ENCODE results near the gene PCBP3. TPM values are rescaled to one million over a fixed set of nuclear protein-coding genes. Genes with fewer than 3 reads are reported as not detected.

PCBP3 gene
- total and polyA plus RNA-seq, 4 donors: 0.36 to 1.6 (median 0.42) TPM

- no peak overlapping the region for H3K9ac ChIP-seq (ENCODE audit: low read depth in 1 of 2, low read length in 2 of 2)
- H3K4me3 ChIP-seq (ENCODE audit: low read depth in 1 of 3, low read length in 3 of 3): no peak overlapping the region
- TF ChIP-seq, protein P1, sequence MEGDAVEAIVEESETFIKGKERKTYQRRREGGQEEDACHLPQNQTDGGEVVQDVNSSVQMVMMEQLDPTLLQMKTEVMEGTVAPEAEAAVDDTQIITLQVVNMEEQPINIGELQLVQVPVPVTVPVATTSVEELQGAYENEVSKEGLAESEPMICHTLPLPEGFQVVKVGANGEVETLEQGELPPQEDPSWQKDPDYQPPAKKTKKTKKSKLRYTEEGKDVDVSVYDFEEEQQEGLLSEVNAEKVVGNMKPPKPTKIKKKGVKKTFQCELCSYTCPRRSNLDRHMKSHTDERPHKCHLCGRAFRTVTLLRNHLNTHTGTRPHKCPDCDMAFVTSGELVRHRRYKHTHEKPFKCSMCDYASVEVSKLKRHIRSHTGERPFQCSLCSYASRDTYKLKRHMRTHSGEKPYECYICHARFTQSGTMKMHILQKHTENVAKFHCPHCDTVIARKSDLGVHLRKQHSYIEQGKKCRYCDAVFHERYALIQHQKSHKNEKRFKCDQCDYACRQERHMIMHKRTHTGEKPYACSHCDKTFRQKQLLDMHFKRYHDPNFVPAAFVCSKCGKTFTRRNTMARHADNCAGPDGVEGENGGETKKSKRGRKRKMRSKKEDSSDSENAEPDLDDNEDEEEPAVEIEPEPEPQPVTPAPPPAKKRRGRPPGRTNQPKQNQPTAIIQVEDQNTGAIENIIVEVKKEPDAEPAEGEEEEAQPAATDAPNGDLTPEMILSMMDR (IDR thresholded peaks at IDR 0.05; ENCODE audit: low read depth, low read length, missing input control): no peak
- TF ChIP-seq SP1 (IDR thresholded peaks at IDR 0.05) (no peak), FOXA2 (IDR thresholded peaks at IDR 0.05) (no peak), HNF4A (conservative IDR thresholded peaks at IDR 0.05) (no peak), TAF1 (conservative IDR thresholded peaks at IDR 0.05) (no peak), RAD21 (IDR thresholded peaks at IDR 0.05) (no peak), HNF4G (IDR thresholded peaks at IDR 0.05) (no peak), RXRA (IDR thresholded peaks at IDR 0.05) (no peak), ZBTB33 (IDR thresholded peaks at IDR 0.05) (no peak), NR2F2 (IDR thresholded peaks at IDR 0.05) (no peak), ATF3 (IDR thresholded peaks at IDR 0.05) (no peak), FOXA1 (IDR thresholded peaks at IDR 0.05) (no peak), GABPA (IDR thresholded peaks at IDR 0.05 in 1 of 2, conservative IDR thresholded peaks at IDR 0.05 in 1 of 2) (no peak), YY1 (IDR thresholded peaks at IDR 0.05) (no peak), EGR1 (IDR thresholded peaks at IDR 0.05; ENCODE audit: low read depth in 2 of 2) (no peak), JUND (IDR thresholded peaks at IDR 0.05) (no peak)
- TF ChIP-seq, protein P2, sequence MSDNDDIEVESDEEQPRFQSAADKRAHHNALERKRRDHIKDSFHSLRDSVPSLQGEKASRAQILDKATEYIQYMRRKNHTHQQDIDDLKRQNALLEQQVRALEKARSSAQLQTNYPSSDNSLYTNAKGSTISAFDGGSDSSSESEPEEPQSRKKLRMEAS (IDR thresholded peaks at IDR 0.05): no peak
- TF ChIP-seq, protein P3, sequence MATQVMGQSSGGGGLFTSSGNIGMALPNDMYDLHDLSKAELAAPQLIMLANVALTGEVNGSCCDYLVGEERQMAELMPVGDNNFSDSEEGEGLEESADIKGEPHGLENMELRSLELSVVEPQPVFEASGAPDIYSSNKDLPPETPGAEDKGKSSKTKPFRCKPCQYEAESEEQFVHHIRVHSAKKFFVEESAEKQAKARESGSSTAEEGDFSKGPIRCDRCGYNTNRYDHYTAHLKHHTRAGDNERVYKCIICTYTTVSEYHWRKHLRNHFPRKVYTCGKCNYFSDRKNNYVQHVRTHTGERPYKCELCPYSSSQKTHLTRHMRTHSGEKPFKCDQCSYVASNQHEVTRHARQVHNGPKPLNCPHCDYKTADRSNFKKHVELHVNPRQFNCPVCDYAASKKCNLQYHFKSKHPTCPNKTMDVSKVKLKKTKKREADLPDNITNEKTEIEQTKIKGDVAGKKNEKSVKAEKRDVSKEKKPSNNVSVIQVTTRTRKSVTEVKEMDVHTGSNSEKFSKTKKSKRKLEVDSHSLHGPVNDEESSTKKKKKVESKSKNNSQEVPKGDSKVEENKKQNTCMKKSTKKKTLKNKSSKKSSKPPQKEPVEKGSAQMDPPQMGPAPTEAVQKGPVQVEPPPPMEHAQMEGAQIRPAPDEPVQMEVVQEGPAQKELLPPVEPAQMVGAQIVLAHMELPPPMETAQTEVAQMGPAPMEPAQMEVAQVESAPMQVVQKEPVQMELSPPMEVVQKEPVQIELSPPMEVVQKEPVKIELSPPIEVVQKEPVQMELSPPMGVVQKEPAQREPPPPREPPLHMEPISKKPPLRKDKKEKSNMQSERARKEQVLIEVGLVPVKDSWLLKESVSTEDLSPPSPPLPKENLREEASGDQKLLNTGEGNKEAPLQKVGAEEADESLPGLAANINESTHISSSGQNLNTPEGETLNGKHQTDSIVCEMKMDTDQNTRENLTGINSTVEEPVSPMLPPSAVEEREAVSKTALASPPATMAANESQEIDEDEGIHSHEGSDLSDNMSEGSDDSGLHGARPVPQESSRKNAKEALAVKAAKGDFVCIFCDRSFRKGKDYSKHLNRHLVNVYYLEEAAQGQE (IDR thresholded peaks at IDR 0.05): no peak
- no peak for DNase-seq (ENCODE audit: low spot score)
- H3K27ac ChIP-seq (ENCODE audit: low read depth in 1 of 2, low read length in 2 of 2): no peak overlapping the region
- no peaks in the 10 kb centered on the region for H3K36me3 ChIP-seq (ENCODE audit: control insufficient read depth in 4 of 4, insufficient read depth in 3 of 4, low read depth in 1 of 4, low read length in 3 of 4)
- H3K9me3 ChIP-seq (ENCODE audit: control insufficient read depth in 4 of 4, low read length in 3 of 4): no peaks in the 10 kb centered on the region
- WGBS: 68% methylated on average over 11 of the region's 11 CpGs
- peaks cover 0 to 4% (median 0%) of the 10 kb centered on the region in 4 donors for H3K4me1 ChIP-seq (ENCODE audit: control insufficient read depth in 4 of 4, insufficient read depth in 4 of 4, low read length in 3 of 4)
- no peaks in the 10 kb centered on the region for H3K27me3 ChIP-seq (ENCODE audit: control insufficient read depth in 4 of 4, insufficient read depth in 4 of 4, low read length in 3 of 4)
These were observed 243.1 kb downstream of the PCBP3 start for GRCh38 chr21:45886610-45887026.
